OCI-LY3 (cell line): ENCODE results near the gene KARS1.

Source experiments
- EZH2phosphoT487 ChIP-seq: fragments of 200-600 bp; shearing (Covaris generic); IDR thresholded peaks from 2 replicates; pipeline ENCODE4 v1.6.1; 2018; ENCODE audit warnings: antibody characterized with exemption, mixed run types, low read depth
- TF ChIP-seq, protein P1 (sequence below): fragments of 200-600, 300-600 bp; sonication (generic); IDR thresholded peaks from 2 replicates; pipeline ENCODE4 v1.5.1; 2014; ENCODE audit warnings: antibody characterized with exemption, low read length, low read depth

DNA sequence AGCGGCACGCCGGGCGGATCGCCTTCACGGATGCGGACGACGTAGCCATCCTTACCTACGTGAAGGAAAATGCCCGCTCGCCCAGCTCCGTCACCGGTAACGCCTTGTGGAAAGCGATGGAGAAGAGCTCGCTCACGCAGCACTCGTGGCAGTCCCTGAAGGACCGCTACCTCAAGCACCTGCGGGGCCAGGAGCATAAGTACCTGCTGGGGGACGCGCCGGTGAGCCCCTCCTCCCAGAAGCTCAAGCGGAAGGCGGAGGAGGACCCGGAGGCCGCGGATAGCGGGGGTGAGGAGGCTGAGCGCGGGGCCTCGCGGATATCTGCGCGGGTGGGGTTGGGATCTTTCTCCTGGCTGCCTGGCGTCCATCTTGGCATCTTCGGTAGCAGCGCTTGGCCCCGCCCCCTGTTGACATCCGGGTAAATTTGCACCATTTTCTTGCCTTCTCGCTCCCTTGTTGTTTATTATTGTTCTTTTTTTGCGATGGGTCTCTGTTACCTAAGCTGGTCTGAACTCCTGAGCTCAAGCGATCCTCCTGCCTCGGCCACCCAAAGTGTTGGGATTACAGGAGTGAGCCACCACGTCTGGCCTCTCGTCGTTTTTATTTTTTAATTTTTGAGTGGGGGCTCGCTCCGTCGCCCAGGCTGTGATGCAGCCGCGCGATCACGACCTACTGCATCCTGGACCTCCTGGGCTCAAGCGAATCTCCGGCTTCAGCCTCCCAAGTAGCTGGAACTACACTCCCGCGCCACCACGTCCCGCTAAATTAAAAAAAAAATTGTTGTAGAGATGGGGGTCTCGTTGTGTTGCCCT is 1.0 kb upstream of the KARS1 start:
- TF ChIP-seq, protein P1, sequence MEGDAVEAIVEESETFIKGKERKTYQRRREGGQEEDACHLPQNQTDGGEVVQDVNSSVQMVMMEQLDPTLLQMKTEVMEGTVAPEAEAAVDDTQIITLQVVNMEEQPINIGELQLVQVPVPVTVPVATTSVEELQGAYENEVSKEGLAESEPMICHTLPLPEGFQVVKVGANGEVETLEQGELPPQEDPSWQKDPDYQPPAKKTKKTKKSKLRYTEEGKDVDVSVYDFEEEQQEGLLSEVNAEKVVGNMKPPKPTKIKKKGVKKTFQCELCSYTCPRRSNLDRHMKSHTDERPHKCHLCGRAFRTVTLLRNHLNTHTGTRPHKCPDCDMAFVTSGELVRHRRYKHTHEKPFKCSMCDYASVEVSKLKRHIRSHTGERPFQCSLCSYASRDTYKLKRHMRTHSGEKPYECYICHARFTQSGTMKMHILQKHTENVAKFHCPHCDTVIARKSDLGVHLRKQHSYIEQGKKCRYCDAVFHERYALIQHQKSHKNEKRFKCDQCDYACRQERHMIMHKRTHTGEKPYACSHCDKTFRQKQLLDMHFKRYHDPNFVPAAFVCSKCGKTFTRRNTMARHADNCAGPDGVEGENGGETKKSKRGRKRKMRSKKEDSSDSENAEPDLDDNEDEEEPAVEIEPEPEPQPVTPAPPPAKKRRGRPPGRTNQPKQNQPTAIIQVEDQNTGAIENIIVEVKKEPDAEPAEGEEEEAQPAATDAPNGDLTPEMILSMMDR: no peak
- no peak for TF ChIP-seq EZH2phosphoT487
